Hepatocyte (in vitro differentiated cells): ENCODE results near the gene ZNF273.

ENCODE experiments used
- CTCF ChIP-seq: fragments of 200-600 bp; sonication (generic); IDR thresholded peaks from 2 replicates; pipeline ENCODE4 v1.5.1; 2016; ENCODE audit warnings: antibody characterized with exemption, mild to moderate bottlenecking; ENCODE audit not compliant: poor library complexity
- EZH2phosphoT487 ChIP-seq: fragments of 200-600 bp; sonication (generic); IDR thresholded peaks from one replicate; pipeline ENCODE4 v1.6.1; 2018; ENCODE audit warnings: antibody characterized with exemption, mild to moderate bottlenecking, low read depth, moderate library complexity; ENCODE audit not compliant: unreplicated experiment, severe bottlenecking

GRCh38 chr7:64883113-64883905 is 19.8 kb upstream of the ZNF273 start:
- TF ChIP-seq CTCF (no peak), EZH2phosphoT487 (no peak)
